ENCODE data around the gene FTCD.
A peak's percentile ranks its signal among the peaks of the same experiment; 100 is the strongest.

The FTCD gene

DNA sequence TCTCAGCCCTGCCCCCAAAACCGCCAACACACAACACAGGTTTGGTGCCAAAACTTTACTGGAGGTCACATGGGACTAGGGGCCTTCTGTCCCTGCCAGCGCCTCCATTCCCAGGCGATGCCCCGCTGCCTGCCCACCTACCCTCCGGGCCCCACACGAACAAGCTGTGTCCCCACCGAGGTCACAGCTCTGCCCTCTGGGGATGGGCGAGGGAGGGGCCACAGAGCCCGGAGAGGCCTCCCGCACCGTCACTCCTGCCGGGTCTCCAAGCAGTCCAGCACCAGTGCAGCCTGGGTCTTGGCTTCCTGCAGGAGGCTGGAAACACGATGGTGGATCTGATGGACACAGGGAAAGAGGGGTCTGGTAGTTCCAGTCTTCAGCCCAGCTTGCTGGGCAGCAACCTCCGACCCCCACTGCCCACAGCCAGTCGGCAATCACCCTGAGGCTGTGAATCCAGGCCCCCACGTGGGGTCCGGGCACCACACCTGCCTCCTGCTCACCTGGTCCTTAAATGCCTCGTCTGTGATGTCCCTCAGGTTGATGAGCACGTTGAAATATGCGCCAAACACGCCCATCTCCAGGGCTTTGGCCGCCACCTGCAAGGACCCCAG, 18.5 kb downstream of the FTCD start:
- no peak for DNase-seq

DNA sequence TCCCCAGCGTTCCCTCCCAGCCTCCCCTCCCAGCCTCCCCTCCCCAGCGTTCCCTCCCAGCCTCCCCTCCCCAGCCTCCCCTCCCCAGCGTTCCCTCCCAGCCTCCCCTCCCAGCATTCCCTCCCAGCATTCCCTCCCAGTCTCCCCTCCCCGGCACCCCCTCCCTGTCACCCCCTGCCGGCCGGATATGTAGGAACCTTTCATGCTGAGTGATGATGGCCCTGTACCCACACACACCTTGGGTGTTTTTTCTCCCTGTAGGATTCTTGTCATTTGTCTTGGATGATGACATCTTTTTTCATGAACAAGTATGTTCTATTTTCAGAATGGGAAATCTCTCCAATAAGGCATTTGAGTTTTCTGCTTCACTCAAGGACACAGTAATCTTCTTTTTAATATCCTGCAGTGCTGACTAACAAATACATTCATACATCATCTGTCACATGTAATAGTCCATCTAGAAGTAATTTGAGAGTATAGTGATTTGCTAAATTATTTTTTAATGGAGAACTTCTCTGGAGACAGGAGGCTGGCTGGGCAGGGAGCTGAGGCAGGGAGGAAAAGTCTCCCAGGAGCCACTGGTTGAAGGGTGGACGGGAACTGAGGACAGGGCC, 19.5 kb downstream of the FTCD start:
- DNase-seq, result no peak

GRCh38 chr21:46131838-46132651, 23.3 kb downstream of the FTCD start:
- no peak for DNase-seq

GRCh38 chr21:46131588-46131837, 23.9 kb downstream of the FTCD start:
- DNase-seq, result no peak

DNA sequence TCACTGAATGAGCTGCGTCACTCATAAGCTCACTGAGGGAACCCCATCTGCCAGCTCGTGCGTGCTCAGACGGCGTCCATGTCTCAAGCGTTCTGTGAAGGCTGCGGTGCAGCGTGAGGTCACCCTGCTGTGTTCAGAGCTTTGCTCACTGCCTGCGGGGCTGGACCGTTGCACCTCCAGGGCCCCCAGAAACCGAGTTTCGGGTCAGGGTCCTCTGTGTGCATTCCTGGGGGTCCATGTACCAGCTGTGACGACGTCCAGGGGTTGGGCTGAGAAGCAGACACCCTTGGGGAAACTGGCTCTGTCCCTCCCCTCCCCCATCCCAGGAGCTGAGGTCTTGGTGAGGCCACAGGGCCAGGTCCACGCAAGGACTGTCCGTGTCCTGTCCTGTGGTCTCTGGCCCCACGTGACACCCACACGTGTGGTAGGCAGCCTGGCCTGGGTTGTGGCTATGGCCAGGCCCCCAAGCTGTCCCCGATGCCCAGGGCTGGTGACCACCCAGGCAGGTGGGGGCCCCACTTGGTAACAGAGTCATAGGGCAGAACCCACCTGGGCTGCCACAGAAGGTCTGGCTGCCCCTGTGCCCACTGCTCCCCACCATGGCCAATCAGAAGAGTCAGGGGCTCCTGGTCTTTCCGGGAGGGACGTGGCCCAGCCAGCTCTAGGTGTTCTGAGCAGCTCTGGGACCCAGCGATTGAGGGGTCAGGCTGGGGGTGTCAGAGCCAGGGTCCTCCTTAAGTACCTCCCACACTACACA, 24.4 kb downstream of the FTCD start:
- no peak for DNase-seq

DNA sequence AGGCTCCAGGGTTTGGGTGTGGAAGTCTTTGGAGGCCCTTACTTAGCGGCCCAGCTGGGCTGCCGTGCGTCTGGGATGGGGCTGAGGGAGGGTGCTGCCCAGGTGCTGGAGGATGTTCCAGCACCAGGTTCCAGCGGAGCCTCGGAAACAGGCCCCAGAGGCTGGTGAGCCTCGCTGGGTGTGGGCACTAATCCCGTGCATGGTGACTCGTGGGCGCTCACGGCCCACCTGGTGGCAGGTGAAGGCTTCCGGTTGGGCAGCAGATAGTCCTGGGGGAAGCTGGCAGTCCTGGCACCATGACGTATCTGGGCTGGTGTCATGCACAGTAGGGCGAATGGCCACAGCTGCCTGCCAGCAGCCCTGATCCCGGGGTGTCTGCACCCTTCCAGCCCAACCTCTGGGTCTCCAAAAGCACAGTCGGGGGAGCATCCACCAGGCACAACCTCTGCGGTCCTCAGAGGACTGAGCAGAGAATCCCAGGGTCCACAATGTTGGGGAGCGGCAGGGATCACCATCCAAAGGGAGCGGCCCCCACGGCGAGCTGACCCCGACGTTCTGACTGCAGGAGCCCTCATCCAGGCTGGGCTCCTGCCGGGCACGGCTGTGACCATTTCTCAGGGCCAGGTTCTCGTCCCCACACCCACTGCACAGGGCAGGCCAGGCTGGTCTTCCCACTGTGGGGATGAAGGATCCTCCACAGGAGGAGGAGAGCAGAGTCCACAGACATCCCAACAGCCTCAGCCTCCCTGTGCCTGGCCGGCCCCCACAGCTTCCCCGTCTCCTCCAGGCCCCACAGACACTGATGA, 25.3 kb downstream of the FTCD start:
- no peak for DNase-seq

- DNase-seq, result no peak
These were observed 26.3 kb downstream of the FTCD start for GRCh38 chr21:46128933-46129571.

- DNase-seq, result peak; percentile 54
These were observed 27.1 kb downstream of the FTCD start for GRCh38 chr21:46128106-46128932.

- DNase-seq, result peak; percentile 45
These were observed 27.9 kb downstream of the FTCD start for GRCh38 chr21:46127239-46128105.

DNA sequence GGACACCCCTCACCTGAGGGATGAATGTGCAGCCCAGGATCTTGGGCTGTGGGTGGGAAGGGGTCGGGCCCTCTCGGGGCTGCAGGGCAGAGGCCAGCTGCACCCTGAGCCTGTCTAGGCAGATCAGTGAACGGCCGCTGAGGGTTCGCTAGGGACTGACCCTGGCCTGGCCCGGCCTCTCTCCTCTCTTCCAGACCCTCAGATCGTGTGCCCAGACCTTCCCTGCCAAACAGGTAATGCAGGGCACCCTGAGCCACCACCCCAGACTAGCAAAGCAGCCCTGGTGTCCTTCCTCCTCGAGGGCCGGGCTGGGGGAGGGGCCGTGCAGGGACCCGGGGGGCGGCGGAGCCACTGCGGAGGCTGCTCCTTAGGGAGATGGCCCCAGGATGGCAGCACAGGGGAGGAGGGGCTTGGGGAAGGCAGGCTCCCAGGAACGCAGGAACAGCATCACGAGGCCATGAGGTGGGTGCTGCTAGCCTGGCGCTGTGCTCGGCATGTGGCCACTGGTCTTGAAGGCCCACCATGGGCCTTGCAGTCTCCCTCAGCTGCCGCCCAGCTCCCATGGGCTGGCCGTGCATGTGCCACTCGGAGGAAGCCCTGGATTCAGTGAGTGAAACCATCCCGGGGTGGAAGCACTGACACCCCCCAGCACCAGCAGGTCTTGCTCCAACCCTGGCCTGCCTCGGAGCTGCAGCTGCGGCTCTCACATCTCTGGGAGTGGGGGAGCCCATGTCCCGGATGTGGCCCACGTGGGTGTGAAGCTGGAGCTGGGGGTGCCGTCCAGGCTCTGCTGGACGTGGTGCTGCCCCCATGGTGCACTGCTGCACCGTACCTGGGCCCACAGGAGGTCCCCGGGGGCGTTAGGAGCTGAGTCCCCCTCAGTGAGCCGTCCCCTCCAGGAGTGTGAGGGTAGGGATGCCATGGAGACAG, 28.8 kb downstream of the FTCD start:
- peak; percentile 44 for DNase-seq

- DNase-seq, result peak; percentile 30
These were observed 29.5 kb downstream of the FTCD start for GRCh38 chr21:46125846-46126301.

- DNase-seq, result peak; percentile 41
These were observed 30.2 kb downstream of the FTCD start for GRCh38 chr21:46124926-46125845.

DNA sequence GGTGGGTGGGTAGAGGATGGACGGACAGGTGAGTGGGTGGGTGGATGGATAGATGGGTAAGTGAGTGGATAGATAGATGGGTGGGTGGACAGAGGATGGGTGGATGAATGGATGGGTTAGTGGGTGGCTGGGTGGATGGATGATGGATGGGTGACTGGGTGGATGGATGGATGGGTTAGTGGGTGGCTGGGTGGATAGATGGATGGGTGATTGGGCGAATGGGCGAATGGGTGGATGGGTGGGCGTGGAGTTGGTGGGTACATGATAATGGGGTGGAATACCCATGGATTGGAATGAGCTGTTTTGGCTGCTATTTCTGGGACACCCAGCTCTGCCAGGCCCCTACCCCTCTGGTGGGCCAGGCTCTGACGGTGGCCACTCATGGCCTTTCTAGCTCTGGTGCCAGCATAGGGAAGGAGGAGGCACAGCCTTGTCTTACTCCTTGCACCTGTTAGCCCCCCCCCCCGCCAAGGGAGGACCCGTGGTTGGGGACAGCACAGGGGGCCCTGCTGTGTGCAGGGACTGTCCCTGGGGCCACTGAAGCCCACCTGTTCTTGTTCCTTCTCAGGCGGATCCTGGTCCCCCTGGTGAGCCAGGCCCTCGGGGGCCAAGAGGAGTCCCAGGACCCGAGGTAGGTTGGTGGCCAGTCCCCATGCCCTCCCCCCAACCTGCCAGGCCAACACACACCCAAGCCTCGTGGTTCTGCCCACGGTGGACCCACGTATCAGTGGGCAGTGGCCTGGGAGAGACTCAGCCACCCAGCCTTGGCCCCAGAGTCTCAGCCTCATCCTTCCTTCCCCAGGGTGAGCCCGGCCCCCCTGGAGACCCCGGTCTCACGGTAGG, 31.1 kb downstream of the FTCD start:
- DNase-seq, result peak; percentile 43

DNA sequence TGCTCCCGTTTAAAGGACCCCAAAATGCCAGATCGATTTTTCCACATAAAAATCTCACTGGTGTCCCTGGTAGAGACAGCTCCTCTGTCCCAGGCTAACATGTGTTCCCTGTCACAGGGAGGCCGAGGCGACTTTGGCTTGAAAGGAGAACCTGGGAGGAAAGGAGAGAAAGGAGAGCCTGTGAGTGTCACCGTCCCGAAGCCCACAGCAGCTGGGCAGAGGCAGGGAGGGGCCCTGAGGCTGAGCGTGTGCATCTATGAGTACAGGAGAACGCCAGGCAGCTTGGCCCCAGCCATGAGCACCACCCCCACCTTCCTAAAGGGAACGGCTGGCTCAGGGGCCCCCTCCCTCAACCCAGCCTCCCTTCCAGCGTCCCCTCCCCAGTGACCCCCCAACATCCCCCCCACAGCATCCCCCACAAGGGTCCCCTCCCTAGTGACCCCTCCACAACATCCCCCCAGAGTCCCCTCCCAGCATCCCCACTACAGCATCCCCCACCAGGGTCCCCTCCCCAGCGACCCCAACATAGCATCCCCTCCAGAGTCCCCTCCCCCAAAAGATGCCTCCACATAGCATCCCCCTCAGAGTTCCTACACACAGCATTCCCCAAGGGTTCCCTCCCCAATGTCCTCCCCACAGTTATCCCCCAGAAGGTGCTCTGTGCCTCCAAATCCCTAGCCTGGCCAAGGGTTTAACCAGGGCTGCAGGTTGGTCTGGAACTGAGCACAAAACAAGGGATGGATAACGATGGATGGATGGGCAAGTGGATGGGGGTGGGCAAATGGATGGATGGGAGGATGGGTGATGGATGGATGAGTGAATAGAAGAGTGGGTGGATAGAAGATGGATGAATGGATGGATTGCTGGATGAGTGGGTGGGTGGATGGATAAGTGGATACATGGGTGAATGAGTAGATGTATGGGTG, 32.4 kb downstream of the FTCD start:
- peak; percentile 32 for DNase-seq

GRCh38 chr21:46122237-46122671, 33.1 kb downstream of the FTCD start:
- peak; percentile 42 for DNase-seq

All from right forelimb (tissue), 1 donor.